ENCODE data around the gene MACROD1. TPM values are rescaled to one million over a fixed set of nuclear protein-coding genes. Genes with fewer than 3 reads are reported as not detected.

Gene MACROD1
- total RNA-seq, 1 experiment from 2014 or later, result 36.9 TPM

DNA sequence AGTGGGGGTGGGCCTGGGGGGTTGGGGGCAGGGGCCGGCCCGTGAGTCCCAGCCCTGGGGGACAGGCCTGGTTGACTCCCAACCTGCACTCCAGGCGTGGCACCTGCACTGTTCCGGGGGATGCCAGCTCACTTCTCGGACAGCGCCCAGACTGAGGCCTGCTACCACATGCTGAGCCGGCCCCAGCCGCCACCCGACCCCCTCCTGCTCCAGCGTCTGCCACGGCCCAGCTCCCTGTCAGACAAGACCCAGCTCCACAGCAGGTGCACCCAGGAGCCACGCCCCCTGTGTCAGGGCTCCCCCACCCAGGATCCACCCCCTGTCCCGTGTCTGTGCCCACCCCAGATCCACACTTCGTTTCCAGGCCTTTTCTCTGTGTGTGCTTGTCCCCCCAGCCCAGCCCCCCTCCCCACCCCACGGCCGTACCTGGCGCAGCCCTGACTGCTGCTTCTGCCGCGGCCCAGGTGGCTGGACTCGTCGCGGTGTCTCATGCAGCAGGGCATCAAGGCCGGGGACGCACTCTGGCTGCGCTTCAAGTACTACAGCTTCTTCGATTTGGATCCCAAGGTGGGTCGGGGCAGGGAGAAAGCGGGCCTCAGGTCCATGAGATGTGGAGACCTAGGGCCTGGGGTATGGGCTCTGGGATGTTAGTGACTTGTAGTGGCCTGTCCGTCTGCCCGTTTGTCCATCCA is 45.4 kb upstream of the MACROD1 start:
- TF ChIP-seq NFATC4 (CRISPR knock-in tag; IDR thresholded peaks at IDR 0.05), result no peak
- H3K9me3 Mint-ChIP-seq, result no peaks in the 10 kb centered on the region
- H3K27me3 Mint-ChIP-seq (ENCODE audit: low read depth), result no peaks in the 10 kb centered on the region
- H3K4me3 Mint-ChIP-seq, result no peak overlapping the region
- ATAC-seq (no peak), DNase-seq (ENCODE audit: low spot score) (no peak)
- ChIA-PET CTCF (interaction anchor here (1.2 to 2.0 kb wide), 4 partner anchors 15 to 93 kb away, joined by 4 to 8 read pairs (median 4); partner anchors contain the start of genes NUDT22 and TRPT1), POLR2A (no interaction called here)
- H3K36me3 Mint-ChIP-seq, result peaks cover 7% of the 10 kb centered on the region
- H3K4me1 Mint-ChIP-seq, result no peaks in the 10 kb centered on the region
- no peak overlapping the region for H3K27ac Mint-ChIP-seq

DNA sequence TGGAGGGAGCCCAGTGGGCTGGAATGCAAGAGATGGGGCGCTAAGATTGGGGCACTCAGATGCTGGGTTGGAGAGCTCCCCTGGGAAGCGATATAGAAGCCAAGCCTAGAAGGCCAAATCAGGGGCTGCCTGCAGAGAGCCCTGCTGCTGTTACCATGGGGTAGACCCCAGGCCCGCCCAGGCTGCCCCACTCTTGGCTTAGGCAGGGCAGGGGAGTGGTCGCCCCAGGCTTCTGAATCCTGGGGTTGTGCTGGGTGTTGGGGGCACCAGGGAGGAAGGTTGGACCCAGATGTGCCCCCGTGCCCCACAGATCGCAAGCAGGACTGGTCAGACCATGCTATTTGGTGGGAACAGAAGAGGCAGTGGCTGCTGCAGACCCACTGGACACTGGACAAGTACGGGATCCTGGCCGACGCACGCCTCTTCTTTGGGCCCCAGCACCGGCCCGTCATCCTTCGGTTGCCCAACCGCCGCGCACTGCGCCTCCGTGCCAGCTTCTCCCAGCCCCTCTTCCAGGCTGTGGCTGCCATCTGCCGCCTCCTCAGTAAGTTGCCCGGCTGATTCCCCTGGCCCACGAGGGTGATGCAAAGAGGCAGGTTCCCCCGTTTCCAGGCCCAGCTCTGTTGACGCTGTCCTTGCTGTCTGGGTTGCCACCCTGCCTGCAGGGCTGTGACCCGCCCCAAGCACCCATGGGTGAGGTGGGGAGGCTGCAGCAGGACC is 44.5 kb upstream of the MACROD1 start:
- Mint-ChIP-seq H3K4me3 (no peak overlapping the region), H3K27me3 (ENCODE audit: low read depth) (no peaks in the 10 kb centered on the region), H3K4me1 (no peaks in the 10 kb centered on the region), H3K27ac (no peak overlapping the region), H3K9me3 (no peaks in the 10 kb centered on the region), H3K36me3 (peaks cover 7% of the 10 kb centered on the region)
- DNase-seq (ENCODE audit: low spot score) (no peak), ATAC-seq (no peak)
- ChIA-PET CTCF (interaction anchor here (1.2 to 2.0 kb wide), 4 partner anchors 16 to 94 kb away, joined by 4 to 8 read pairs (median 4); partner anchors contain the start of genes NUDT22 and TRPT1), POLR2A (no interaction called here)
- TF ChIP-seq FOXK1 (CRISPR knock-in tag; IDR thresholded peaks at IDR 0.05) (no peak), RORB (CRISPR knock-in tag; IDR thresholded peaks at IDR 0.05) (no peak), JAZF1 (CRISPR knock-in tag; IDR thresholded peaks at IDR 0.05) (no peak)
- TF ChIP-seq, protein P1, sequence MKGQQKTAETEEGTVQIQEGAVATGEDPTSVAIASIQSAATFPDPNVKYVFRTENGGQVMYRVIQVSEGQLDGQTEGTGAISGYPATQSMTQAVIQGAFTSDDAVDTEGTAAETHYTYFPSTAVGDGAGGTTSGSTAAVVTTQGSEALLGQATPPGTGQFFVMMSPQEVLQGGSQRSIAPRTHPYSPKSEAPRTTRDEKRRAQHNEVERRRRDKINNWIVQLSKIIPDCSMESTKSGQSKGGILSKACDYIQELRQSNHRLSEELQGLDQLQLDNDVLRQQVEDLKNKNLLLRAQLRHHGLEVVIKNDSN (CRISPR knock-in tag; IDR thresholded peaks at IDR 0.05), result no peak
- TF ChIP-seq, protein P2, sequence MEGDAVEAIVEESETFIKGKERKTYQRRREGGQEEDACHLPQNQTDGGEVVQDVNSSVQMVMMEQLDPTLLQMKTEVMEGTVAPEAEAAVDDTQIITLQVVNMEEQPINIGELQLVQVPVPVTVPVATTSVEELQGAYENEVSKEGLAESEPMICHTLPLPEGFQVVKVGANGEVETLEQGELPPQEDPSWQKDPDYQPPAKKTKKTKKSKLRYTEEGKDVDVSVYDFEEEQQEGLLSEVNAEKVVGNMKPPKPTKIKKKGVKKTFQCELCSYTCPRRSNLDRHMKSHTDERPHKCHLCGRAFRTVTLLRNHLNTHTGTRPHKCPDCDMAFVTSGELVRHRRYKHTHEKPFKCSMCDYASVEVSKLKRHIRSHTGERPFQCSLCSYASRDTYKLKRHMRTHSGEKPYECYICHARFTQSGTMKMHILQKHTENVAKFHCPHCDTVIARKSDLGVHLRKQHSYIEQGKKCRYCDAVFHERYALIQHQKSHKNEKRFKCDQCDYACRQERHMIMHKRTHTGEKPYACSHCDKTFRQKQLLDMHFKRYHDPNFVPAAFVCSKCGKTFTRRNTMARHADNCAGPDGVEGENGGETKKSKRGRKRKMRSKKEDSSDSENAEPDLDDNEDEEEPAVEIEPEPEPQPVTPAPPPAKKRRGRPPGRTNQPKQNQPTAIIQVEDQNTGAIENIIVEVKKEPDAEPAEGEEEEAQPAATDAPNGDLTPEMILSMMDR (IDR thresholded peaks at IDR 0.05), result no peak

DNA sequence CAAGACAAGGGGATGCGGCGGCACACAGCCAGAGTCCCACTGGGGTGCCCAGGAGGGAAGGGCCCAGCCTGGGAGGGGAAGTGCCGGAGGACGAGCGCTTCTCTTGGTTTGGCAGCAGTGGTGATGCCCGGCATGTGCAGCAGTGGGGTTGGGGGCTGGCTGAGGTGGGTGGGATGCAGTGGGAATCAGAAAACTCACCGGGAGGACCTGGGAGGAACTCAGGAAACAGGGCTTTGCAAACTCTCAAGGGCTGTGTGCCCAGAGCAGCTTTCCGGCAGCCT is 43.6 kb upstream of the MACROD1 start:
- no peaks in the 10 kb centered on the region for H3K9me3 Mint-ChIP-seq
- H3K4me1 Mint-ChIP-seq, result peaks cover 3% of the 10 kb centered on the region
- DNase-seq (ENCODE audit: low spot score) (no peak), ATAC-seq (no peak)
- CTCF ChIA-PET, result interaction anchor here (1.0 to 2.0 kb wide), 3 partner anchors 92 to 145 kb away, joined by 3 to 8 read pairs (median 6); no protein-coding TSS in a partner anchor
- no peaks in the 10 kb centered on the region for H3K27me3 Mint-ChIP-seq (ENCODE audit: low read depth)
- H3K4me3 Mint-ChIP-seq, result no peak overlapping the region
- TF ChIP-seq ZNF317 (CRISPR knock-in tag; IDR thresholded peaks at IDR 0.05; ENCODE audit: borderline replicate concordance, low read depth) (no peak), ZNF232 (CRISPR knock-in tag; IDR thresholded peaks at IDR 0.05) (no peak), SMAD3 (CRISPR knock-in tag; IDR thresholded peaks at IDR 0.05; ENCODE audit: borderline replicate concordance) (no peak), IRF2 (CRISPR knock-in tag; IDR thresholded peaks at IDR 0.05; ENCODE audit: borderline replicate concordance, low read depth) (no peak), ATF1 (CRISPR knock-in tag; IDR thresholded peaks at IDR 0.05) (no peak), ZNF138 (CRISPR knock-in tag; conservative IDR thresholded peaks at IDR 0.05) (no peak), SMAD4 (CRISPR knock-in tag; IDR thresholded peaks at IDR 0.05) (no peak), RELA (CRISPR knock-in tag; IDR thresholded peaks at IDR 0.05; ENCODE audit: borderline replicate concordance) (no peak), FOXP1 (CRISPR knock-in tag; IDR thresholded peaks at IDR 0.05; ENCODE audit: borderline replicate concordance) (no peak), NFATC4 (CRISPR knock-in tag; IDR thresholded peaks at IDR 0.05) (no peak), SP1 (CRISPR knock-in tag; conservative IDR thresholded peaks at IDR 0.05) (no peak), MXD4 (CRISPR knock-in tag; IDR thresholded peaks at IDR 0.05; ENCODE audit: borderline replicate concordance) (no peak), GABPB1 (CRISPR knock-in tag; IDR thresholded peaks at IDR 0.05) (no peak)
- TF ChIP-seq, protein P3, sequence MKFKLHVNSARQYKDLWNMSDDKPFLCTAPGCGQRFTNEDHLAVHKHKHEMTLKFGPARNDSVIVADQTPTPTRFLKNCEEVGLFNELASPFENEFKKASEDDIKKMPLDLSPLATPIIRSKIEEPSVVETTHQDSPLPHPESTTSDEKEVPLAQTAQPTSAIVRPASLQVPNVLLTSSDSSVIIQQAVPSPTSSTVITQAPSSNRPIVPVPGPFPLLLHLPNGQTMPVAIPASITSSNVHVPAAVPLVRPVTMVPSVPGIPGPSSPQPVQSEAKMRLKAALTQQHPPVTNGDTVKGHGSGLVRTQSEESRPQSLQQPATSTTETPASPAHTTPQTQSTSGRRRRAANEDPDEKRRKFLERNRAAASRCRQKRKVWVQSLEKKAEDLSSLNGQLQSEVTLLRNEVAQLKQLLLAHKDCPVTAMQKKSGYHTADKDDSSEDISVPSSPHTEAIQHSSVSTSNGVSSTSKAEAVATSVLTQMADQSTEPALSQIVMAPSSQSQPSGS (CRISPR knock-in tag; IDR thresholded peaks at IDR 0.05; ENCODE audit: borderline replicate concordance, low read depth), result no peak
- TF ChIP-seq, protein P1 (CRISPR knock-in tag; IDR thresholded peaks at IDR 0.05), result no peak
- TF ChIP-seq, protein P4, sequence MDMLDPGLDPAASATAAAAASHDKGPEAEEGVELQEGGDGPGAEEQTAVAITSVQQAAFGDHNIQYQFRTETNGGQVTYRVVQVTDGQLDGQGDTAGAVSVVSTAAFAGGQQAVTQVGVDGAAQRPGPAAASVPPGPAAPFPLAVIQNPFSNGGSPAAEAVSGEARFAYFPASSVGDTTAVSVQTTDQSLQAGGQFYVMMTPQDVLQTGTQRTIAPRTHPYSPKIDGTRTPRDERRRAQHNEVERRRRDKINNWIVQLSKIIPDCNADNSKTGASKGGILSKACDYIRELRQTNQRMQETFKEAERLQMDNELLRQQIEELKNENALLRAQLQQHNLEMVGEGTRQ (CRISPR knock-in tag; IDR thresholded peaks at IDR 0.05), result no peak
- TF ChIP-seq, protein P5, sequence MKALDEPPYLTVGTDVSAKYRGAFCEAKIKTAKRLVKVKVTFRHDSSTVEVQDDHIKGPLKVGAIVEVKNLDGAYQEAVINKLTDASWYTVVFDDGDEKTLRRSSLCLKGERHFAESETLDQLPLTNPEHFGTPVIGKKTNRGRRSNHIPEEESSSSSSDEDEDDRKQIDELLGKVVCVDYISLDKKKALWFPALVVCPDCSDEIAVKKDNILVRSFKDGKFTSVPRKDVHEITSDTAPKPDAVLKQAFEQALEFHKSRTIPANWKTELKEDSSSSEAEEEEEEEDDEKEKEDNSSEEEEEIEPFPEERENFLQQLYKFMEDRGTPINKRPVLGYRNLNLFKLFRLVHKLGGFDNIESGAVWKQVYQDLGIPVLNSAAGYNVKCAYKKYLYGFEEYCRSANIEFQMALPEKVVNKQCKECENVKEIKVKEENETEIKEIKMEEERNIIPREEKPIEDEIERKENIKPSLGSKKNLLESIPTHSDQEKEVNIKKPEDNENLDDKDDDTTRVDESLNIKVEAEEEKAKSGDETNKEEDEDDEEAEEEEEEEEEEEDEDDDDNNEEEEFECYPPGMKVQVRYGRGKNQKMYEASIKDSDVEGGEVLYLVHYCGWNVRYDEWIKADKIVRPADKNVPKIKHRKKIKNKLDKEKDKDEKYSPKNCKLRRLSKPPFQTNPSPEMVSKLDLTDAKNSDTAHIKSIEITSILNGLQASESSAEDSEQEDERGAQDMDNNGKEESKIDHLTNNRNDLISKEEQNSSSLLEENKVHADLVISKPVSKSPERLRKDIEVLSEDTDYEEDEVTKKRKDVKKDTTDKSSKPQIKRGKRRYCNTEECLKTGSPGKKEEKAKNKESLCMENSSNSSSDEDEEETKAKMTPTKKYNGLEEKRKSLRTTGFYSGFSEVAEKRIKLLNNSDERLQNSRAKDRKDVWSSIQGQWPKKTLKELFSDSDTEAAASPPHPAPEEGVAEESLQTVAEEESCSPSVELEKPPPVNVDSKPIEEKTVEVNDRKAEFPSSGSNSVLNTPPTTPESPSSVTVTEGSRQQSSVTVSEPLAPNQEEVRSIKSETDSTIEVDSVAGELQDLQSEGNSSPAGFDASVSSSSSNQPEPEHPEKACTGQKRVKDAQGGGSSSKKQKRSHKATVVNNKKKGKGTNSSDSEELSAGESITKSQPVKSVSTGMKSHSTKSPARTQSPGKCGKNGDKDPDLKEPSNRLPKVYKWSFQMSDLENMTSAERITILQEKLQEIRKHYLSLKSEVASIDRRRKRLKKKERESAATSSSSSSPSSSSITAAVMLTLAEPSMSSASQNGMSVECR (CRISPR knock-in tag; IDR thresholded peaks at IDR 0.05; ENCODE audit: borderline replicate concordance), result no peak
- peaks cover 5% of the 10 kb centered on the region for H3K36me3 Mint-ChIP-seq
- POLR2A ChIA-PET, result interaction anchor here (0.5 kb wide), 1 partner anchor 20 kb away, joined by 5 read pairs; no protein-coding TSS in a partner anchor
- H3K27ac Mint-ChIP-seq, result no peak overlapping the region

All from WTC11 (cell line).